Fibroblast of skin of scalp (primary cell): ENCODE measurements around the gene CLHC1.

Experiments used
- DNase-seq: peaks from one replicate; pipeline ENCODE4 v3.0.0-alpha.2; 2013

Gene CLHC1

DNA sequence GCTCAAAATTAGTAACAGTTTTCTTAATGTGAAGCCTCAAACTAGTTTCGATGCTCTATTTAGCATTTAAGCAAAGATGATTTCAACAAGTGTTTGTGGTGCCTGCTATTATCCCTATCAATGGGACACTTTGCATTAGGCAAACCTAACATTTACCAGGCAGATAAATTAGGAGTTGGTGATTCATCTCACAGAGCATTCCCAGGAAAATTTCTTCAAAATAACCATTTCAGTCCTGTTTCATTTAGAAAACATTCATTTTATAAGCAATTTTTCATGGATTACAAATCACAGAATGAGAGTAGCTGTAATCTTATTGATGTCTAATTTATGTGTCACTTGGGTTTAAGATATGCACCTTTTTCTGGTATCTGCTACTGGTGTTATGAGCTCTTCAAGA, 62.7 kb downstream of the CLHC1 start:
- no peak for DNase-seq

GRCh38 chr2:55168221-55169154, 63.6 kb downstream of the CLHC1 start:
- DNase-seq: peak; percentile 80

DNA sequence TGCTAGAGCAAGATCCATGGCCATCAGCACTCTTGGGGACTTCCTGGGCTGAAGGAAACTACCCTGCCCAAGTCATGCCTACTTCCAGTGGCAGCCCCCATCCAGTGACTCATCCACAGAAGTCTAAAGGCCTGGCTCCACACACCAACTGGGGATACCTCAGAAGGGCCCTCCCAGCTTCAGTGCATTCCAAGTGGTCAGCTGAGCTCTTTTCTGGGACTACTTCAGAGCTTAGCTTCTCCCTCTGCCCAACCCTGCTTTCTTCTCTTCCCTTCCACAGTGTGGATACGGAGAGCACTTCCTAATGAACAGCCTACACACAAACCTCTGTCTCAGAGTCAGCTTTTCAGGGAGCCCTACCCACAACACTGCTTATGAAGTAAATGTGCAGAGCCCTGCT, 66.5 kb downstream of the CLHC1 start:
- peak; percentile 82 for DNase-seq

DNA sequence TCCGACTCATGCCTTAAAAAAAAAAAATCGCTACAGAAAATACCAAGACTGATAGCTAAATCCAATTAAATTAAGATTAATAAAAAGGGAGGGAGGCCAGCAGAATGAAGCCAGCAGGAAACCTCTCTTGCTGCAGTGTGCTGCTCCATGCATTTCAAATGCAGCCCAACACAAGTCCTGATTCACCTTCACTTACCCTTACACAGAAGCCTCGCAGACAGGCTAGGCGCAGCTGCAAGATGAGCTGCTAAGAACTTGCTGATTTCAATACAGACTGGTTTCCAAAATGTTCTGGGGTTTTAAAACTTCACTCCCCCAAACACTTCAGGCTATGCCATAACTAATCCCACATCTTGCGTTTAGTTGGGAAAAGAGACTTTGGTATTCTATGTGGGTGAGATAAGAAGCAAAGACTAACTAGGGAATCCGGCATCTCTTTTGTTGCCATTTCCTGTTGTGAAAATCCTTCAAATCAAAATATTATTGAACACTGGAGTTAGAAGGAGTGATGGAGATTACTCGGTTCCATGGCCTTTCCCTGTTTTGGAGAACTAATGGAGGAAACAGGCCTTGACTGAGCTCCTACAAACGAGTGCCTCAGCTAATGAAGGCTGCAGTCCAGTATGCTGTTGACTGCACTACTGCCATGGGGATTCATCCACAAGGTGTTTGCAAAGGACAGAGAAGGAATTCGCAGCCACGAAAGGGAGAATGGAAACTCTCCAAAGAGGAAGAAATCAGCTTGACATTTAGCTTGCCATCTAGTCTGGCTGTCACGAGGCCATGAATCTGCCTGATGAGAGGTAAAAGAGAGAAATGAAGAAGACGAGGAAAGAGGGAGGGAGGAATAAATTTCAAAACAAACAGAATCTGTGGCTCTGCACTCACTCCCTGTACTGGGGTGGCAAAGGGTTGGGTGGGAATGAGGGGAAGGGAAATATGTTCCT, 67.3 kb downstream of the CLHC1 start:
- no peak for DNase-seq

DNA sequence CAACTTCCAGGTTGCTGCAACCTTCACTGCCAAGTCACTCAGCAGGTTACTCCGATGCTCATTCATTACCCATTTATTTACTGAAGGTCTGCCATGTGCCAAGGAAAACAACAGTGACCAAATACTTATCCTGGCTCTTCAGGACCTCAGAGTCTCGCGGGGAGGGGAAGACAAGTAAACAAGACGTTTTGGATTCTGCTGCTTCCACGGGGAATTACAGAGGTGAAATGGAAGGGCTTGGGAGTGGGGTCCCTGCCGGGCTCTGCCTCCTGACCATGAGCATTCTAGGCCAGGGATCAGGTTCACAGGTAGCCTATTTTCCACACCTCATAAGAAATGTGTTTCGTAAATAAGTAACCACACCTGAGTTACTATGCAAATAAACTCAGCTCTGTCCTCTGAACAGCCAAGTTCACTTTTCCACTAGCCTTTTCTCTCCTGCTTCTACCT, 68.1 kb downstream of the CLHC1 start:
- no peak for DNase-seq

- peak; percentile 91 for DNase-seq
Observed at GRCh38 chr2:55163274-55163721, 68.8 kb downstream of the CLHC1 start.

DNA sequence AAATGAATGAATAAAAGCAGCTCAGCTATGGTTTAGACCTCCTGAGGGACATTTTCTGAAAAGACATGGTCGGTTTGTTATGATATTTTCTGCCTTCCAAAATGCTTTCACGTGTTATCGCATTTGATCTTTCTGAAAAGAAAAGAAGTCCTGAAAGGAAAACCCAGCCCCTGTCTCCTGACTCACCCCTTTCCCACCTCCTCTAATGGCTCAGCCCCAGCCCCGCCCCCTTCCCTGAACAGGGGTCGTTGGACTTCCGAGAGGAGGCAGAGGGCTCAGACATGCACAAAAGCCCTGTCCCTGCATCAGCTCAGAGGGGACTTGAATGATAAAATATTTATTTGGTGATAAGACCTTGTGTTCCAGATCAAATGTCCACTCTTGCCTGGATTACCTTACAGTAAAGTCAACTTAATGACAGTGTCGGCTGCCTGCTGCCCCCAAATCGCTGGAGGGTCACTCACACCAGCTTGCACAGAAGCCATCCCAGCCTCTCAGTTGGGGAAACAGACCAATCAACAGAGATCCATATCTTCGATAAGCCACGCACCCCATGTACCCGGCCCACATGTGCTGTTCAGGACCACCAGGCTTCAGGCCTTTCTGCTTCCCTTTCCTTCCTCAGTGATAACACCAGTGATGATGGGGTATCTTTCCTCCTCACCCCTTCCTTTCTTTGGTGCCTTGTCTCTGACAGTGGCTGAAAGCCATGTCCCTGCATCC, 69.6 kb downstream of the CLHC1 start:
- no peak for DNase-seq

- no peak for DNase-seq
Observed at GRCh38 chr2:55161295-55162210, 70.5 kb downstream of the CLHC1 start.

GRCh38 chr2:55160422-55160821, 71.7 kb downstream of the CLHC1 start:
- DNase-seq: no peak

DNA sequence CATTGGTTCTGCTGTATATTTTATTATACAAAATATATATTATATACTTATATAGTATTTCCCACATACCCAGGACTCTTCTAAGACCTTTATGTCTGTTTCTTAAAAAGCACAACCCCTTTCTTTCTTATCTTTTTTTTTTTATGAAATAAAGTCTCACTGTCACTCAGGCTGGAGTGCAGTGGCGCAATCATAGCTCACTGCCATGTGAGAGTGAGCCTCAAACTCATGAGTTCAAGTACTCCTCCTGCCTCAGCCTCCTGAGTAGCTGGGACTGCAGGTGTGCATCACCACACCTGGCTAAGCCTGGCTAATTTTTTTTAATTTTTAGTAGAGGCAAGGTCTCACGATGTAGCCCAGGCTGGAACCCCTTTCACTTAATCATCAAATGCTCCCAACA, 72.3 kb downstream of the CLHC1 start:
- DNase-seq: no peak

DNA sequence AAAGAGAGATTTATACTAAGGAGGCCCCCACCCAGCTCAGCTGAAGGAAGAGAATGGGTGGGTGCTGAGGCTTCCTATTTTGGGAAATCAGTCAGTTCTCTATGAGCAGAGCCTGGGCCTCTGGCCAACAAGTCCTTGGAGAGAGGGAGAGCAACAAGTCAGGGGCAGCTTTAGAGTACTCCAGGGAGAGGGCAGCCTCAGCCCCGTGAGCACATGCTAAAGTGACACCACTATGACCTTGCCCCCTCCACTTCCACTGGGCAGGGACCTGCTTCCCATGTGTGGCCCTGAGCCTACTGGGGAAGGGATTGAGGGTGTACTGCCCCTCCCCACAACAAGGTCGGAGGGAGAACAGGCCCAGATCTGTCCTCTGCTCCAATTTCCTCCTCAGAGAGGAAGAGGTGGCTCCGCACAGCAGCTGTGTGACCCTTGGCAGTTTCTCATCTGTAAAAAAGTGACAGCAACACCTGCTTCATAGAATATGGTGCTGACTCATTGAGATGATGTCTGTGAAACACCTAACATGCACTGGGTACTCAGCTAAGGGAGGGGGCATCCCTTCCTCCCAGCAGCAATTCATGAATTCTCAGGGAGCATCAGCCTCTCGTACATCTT, 72.9 kb downstream of the CLHC1 start:
- no peak for DNase-seq

DNA sequence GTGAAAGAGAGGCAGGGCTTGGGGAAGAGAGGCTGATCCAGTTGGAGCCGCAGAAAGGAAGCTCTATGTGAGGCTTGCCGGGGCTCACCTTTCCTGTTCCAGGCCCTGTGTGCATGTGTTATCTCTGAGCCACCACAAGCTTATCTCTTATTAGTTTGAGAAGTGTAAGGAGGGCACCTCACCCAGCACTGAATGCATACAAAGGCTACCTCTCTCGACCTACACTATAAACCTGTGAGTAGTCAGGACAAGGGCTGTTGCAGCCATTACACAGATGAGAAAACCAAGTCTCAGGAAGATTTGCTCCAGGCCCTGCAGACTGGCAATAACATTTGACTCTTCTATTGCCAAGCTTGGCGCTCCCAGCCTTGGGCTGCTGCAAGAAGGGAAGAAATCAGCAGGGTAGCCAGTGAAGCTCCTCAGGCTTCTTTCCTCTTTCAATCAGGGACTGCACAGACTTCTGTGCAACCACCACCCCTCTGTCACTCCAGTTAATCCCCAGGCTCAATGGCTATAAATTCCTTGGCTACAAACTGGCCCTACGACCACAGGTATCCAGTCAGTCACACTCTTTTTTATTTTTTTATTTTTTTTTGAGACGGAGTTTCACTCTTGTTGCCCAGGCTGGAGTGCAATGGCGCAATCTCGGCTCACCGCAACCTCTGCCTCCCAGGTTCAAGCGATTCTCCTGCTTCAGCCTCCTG, 73.8 kb downstream of the CLHC1 start:
- no peak for DNase-seq

DNA sequence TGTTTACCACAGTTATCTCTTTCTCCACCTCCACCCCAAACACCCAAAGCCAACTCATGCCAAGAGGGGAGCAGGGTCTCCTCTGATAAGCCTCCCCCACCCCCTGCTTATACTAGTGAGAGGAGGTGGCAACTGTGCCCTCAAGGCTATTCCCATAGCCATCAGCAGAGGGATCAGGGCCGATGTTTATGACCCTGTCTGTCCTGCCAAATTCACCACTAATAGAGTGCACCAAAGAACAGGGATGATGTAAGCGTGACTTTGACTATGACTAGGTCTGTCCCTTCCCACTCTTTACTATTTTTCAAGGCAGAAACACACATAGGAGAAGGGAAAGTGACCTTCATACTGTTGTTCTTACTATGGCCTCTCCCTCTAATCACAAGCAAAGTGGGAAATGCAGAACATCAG, 74.6 kb downstream of the CLHC1 start:
- DNase-seq: no peak

GRCh38 chr2:55156984-55157383, 75.1 kb downstream of the CLHC1 start:
- no peak for DNase-seq

DNA sequence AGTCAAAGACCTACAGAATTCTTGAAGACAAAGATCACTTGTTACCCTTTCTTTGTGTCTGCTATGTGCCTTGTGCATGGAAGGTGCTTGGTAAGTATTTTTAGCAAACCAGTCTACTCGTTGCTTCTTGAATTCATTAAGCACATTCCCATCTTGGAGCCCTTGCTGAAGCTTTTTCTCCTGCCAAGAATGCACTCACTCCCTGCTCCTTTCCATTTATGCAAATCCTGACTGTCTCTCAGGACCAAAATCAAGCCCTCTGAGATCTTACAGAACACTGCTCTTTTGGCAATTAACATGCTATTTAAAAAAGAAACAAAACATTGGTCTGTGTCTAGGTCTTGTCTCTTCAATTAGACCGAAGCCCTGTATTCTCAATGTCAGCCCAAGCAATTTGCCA, 75.8 kb downstream of the CLHC1 start:
- DNase-seq: peak; percentile 83

DNA sequence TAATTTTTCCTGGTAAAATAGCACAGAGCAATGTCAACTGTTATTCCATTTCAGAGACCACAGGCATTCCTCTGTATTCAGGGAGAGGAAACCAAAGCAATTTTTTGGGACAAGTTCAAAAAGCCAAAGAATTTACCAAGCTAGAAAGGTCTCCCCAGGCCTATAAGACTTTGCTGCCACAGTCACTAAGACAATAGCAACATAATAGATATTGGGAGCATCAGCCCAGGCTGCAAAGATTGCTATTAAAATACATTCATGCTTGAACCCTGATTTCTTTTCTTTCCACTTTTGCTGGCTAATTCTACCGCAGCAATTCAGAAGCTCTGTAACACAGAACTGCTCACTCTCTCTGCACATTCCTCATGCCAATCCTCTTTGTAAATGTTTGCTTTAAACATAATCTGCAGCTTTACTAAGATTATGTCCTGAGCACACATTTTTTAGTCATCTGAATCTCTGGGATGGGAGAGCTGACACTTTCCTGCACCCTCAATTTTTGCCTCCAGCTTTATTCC, 76.3 kb downstream of the CLHC1 start:
- DNase-seq: peak; percentile 91

DNA sequence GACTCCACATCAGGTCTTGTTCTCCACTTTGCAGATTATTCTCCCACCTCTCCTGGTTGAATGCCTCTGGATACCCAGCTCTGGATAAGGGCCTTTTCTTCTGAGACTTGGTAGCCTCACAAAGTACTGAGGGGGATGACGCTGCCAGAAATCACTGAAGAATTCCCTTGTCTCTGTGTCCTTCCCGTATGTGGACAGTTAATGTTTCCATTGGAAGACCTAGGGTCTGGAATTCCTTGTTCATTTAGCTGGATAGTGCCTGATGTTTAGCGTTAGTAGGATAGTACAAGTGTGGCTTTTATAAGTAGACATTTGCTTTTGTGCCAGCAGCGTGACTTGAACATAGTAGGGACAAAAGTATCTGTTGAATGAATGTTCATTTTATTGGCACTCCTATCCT, 76.9 kb downstream of the CLHC1 start:
- no peak for DNase-seq

GRCh38 chr2:55154525-55155030, 77.5 kb downstream of the CLHC1 start:
- no peak for DNase-seq

DNA sequence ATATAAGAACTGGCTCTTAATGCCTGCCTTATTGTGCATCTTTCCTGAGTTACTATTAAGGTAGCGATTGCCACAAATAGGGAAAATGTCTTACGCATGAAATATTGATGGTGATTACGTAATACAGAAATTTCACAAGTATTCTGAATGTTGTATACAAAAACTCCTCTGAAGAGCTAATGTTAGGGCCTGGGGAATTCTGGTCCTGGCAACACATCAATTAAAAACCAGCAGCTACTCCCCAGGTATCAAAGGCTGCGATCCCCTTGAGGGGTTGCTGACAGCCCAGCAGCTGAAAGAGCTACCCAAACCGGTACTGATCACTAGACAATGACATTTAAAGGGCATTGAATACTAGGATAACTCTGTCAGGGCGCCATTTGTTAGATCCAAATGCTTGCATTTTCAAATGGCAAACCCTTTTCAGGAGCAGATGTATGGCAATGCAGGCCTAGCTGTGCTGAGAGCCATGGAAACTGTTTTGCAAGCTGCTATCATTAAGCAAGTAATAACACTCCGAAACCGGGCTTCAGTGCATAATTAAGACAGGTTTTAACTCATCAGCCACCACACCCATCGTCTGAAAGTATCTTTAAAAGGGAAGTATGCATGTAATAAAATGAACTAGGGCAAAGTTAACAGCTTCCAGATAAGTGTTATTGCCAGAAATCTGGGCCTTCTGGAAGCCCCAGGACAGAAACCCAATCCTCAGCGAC, 78.4 kb downstream of the CLHC1 start:
- DNase-seq: no peak
